ENCODE measurements around the gene CCSER1.
"Not testable (repeated sequence)": the region's sequence is repeated elsewhere in the genome, so short reads cannot be mapped to it uniquely, and the experiment has no call there.

The CCSER1 gene

DNA sequence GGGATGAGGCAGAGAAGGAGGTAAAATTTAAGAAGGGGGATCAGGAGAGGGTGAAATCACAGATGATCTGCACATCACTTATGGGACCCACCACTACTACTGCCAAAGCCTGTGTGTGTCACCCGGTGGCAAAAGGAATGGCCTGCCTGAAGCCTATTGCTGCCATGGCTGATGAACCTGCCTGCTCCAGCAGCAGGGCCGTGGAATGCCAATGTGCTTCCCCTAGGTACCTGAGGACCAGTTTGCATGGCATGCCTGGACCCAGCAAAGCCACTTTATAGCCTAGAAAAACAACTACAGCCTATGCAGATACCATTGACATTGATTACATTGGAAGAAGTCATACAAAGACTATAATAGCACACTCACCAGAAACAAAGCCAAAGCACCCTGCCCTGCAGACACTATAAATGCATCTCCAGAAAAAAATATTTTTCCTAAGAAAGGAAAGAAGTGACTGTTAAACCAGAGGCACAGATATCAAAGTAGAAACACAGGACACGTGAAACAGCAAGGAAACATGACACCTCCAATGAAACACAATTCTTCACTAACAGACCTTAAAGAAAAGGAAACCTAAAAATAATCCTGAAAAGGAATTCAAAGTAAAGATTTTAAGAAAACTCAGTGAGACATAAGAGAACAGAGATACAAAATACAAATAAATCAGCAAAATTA is 1495.9 kb downstream of the CCSER1 start:
- no peak for TF ChIP-seq CTCF (conservative IDR thresholded peaks at IDR 0.05; ENCODE audit: low read depth, low read length)
- H3K4me3 ChIP-seq (ENCODE audit: low read length): no peak overlapping the region
- no peak for DNase-seq (ENCODE audit: low read depth)

DNA sequence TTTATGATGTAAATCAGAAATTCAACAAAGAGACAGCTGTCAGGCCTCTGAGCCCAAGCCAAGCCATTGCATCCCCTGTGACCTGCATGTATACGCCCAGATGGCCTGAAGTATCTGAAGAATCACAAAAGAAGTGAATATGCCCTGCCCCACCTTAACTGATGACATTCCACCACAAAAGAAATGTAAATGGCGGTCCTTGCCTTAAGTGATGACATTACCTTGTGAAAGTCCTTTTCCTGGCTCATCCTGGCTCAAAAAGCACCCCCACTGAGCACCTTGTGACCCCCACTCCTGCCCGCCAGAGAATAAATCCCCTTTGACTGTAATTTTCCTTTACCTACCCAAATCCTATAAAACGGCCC is 1496.4 kb downstream of the CCSER1 start:
- not testable (repeated sequence) for DNase-seq (ENCODE audit: low read depth); H3K4me3 ChIP-seq (ENCODE audit: low read length)

DNA sequence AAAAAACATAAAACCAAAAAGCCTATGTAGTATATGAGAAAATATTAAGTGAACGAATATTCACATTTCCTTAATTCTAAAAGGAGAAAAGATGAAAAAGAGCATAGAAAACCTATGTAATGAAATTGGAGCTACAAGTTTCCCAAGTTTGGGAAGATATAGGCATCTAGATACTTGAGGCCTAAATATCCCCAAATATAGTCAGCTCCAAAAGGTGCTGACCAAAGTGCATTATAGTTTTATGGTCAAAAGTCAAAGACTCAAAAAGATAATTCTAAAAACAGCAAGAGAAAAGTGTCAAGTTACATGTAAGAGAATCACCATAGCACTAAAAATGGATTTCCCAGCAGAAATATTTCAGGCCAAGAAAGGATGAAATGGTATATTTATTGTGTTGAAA is 1502.9 kb downstream of the CCSER1 start:
- DNase-seq (ENCODE audit: low read depth): no peak
- TF ChIP-seq CTCF (conservative IDR thresholded peaks at IDR 0.05; ENCODE audit: low read depth, low read length): no peak
- H3K4me3 ChIP-seq (ENCODE audit: low read length): no peak overlapping the region

DNA sequence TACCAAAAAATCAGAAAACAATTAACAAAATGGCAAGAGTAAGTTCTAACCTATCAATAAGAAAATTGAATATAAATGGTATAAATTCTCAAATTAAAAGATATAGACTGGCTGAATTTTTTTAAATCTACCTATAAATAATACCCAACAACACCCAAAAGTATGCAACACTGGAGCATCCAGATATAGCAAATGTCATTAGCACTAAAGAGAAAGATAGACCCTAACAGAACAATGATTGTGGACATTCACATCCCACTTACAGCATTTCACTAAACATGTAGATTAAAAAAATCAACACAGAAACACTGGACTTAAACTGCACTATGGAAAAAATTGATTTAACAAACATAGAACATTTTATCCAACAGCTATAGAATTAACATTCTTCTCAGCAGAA is 1503.6 kb downstream of the CCSER1 start:
- TF ChIP-seq CTCF (conservative IDR thresholded peaks at IDR 0.05; ENCODE audit: low read depth, low read length): no peak
- no peak overlapping the region for H3K4me3 ChIP-seq (ENCODE audit: low read length)
- no peak for DNase-seq (ENCODE audit: low read depth)

DNA sequence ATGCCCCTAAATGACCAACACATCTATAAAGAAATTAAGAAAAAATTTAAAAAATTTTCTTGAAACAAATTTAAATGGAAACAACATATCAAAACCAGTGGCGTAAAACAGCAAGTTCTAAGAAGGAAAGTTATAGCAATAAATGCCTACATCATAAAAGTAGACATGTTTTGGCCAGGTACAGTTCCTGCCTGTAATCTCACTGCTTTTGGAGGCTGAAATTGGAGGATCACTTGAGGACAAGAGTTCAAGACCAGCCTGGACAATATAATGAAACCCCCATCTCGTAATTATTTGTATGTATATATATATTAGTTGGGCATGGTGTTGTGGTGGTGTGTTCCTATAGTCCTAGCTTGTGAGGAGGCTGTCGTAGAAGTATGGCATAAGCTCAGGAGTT is 1504.1 kb downstream of the CCSER1 start:
- no peak for TF ChIP-seq CTCF (conservative IDR thresholded peaks at IDR 0.05; ENCODE audit: low read depth, low read length)
- no peak for DNase-seq (ENCODE audit: low read depth)
- no peak overlapping the region for H3K4me3 ChIP-seq (ENCODE audit: low read length)

- H3K4me3 ChIP-seq (ENCODE audit: low read length): no peak overlapping the region
- no peak for TF ChIP-seq CTCF (conservative IDR thresholded peaks at IDR 0.05; ENCODE audit: low read depth, low read length)
- DNase-seq (ENCODE audit: low read depth): no peak
Observed at GRCh38 chr4:91636083-91636482, 1508.9 kb downstream of the CCSER1 start.
